ENCODE data around the gene TLCD3B.

GRCh38 chr16:30023586-30023985 is 7.5 kb downstream of the TLCD3B start:
- TF ChIP-seq TAF1 (IDR thresholded peaks at IDR 0.05; ENCODE audit: low read depth): no peak
- no peak for TF ChIP-seq FOXM1 (IDR thresholded peaks at IDR 0.05; ENCODE audit: borderline replicate concordance, low read depth)
- no peak for TF ChIP-seq EGR1 (IDR thresholded peaks at IDR 0.05)
- no peak for TF ChIP-seq TEAD4 (IDR thresholded peaks at IDR 0.05)
- no peak for TF ChIP-seq RAD21 (IDR thresholded peaks at IDR 0.05; ENCODE audit: low read depth)
- no peak for TF ChIP-seq TCF12 (IDR thresholded peaks at IDR 0.05; ENCODE audit: low read depth)
- TF ChIP-seq EP300 (IDR thresholded peaks at IDR 0.05; ENCODE audit: borderline replicate concordance): no peak
- TF ChIP-seq YY1 (IDR thresholded peaks at IDR 0.05; ENCODE audit: low read depth): no peak
- no peak for TF ChIP-seq ZBTB7A (IDR thresholded peaks at IDR 0.05; ENCODE audit: low read depth)
- TF ChIP-seq MAX (IDR thresholded peaks at IDR 0.05): no peak
